Stimulated activated CD8-positive, alpha-beta memory T cell treated with anti-CD3 and anti-CD28 coated beads, Interleukin-7, amount 100 ng/mL, for 24 hours (primary cell): ENCODE data around the gene C11orf21.
"Not testable (repeated sequence)": the region's sequence is repeated elsewhere in the genome, so short reads cannot be mapped to it uniquely, and the experiment has no call there.

Source experiments
- DNase-seq: peaks from one replicate; pipeline ENCODE4 v3.0.0-alpha.2; 2020; ENCODE audit warnings: low read depth

C11orf21 gene

GRCh38 chr11:2295971-2296912, 5.5 kb downstream of the C11orf21 start:
- no peak for DNase-seq

GRCh38 chr11:2294926-2295290, 6.8 kb downstream of the C11orf21 start:
- no peak for DNase-seq

GRCh38 chr11:2293984-2294925, 7.5 kb downstream of the C11orf21 start:
- DNase-seq = no peak

GRCh38 chr11:2293531-2293971, 8.2 kb downstream of the C11orf21 start:
- no peak for DNase-seq

GRCh38 chr11:2290351-2290841, 11.3 kb downstream of the C11orf21 start:
- DNase-seq = no peak

- DNase-seq = no peak
These were observed 11.9 kb downstream of the C11orf21 start for GRCh38 chr11:2289859-2290258.

GRCh38 chr11:2289350-2289749, 12.4 kb downstream of the C11orf21 start:
- no peak for DNase-seq

GRCh38 chr11:2287091-2287490, 14.6 kb downstream of the C11orf21 start:
- DNase-seq = no peak

GRCh38 chr11:2286350-2286749, 15.4 kb downstream of the C11orf21 start:
- DNase-seq = not testable (repeated sequence)

- DNase-seq = no peak
These were observed 21.5 kb downstream of the C11orf21 start for GRCh38 chr11:2280208-2280607.

- no peak for DNase-seq
These were observed 23.7 kb downstream of the C11orf21 start for GRCh38 chr11:2277933-2278523.

GRCh38 chr11:2277008-2277346, 24.7 kb downstream of the C11orf21 start:
- DNase-seq = no peak

GRCh38 chr11:2276280-2277007, 25.3 kb downstream of the C11orf21 start:
- DNase-seq = no peak

- no peak for DNase-seq
These were observed 26.1 kb downstream of the C11orf21 start for GRCh38 chr11:2275334-2276279.

GRCh38 chr11:2273771-2274170, 27.9 kb downstream of the C11orf21 start:
- DNase-seq = no peak

GRCh38 chr11:2273311-2273710, 28.4 kb downstream of the C11orf21 start:
- DNase-seq = no peak

- DNase-seq = no peak
These were observed 28.8 kb downstream of the C11orf21 start for GRCh38 chr11:2272946-2273280.

- no peak for DNase-seq
These were observed 29.3 kb downstream of the C11orf21 start for GRCh38 chr11:2272228-2272945.

GRCh38 chr11:2271327-2272227, 30.1 kb downstream of the C11orf21 start:
- DNase-seq = no peak
